ENCODE results near the gene HGD. TPM values are rescaled to one million over a fixed set of nuclear protein-coding genes. Genes with fewer than 3 reads are reported as not detected.

HGD gene
- 0.02 to 0.30 TPM in 2 of 3 replicates, not detected in the other for polyA plus RNA-seq
- polyA plus RNA-seq (2011; ENCODE audit: low read depth), result not detected
- polyA plus RNA-seq (2011; cell fraction: cytosol; rRNA removed), result not detected in 2 replicates
- 0.40 and 1.3 TPM in 2 replicates for polyA plus RNA-seq (2011; cell fraction: nucleus; rRNA removed)
- polyA plus RNA-seq (2012; ENCODE audit: low replicate concordance), result 0.93 TPM in 1 of 2 replicates, not detected in the other
- polyA minus RNA-seq, result 0.79 to 1.6 TPM in 2 of 3 replicates, not detected in the other
- not detected for polyA minus RNA-seq (2011; cell fraction: cytosol; rRNA and poly(A)+ RNA removed)
- 0.84 and 1.2 TPM in 2 replicates for polyA minus RNA-seq (2011; cell fraction: nucleus; rRNA and poly(A)+ RNA removed)

- Histone ChIP-seq H3K27me3 (ENCODE audit: control insufficient read depth, extremely low read depth, insufficient read depth, low read length) (no peaks in the 10 kb centered on the region), H3K79me2 (ENCODE audit: control insufficient read depth, insufficient read depth, low read length) (no peaks in the 10 kb centered on the region), H4K20me1 (ENCODE audit: control insufficient read depth, extremely low read depth, insufficient read depth, low read length) (no peaks in the 10 kb centered on the region), H2AFZ (ENCODE audit: control insufficient read depth, low read length) (no peak within 1 kb of the TSS), H3K9me3 (ENCODE audit: control insufficient read depth, low read depth, low read length) (no peaks in the 10 kb centered on the region), H3K9ac (ENCODE audit: control insufficient read depth, extremely low read depth, insufficient read depth, low read length) (no peak within 1 kb of the TSS), H3K36me3 (ENCODE audit: control insufficient read depth in 2 of 2, extremely low read depth in 1 of 2, insufficient read depth in 2 of 2, low read length in 2 of 2) (no peaks in the 10 kb centered on the region), H3K4me1 (ENCODE audit: control insufficient read depth, extremely low read depth, insufficient read depth, low read length) (peaks cover 9% of the 10 kb centered on the region), H3K27ac (ENCODE audit: control insufficient read depth, insufficient read depth, low read length) (no peak within 1 kb of the TSS), H3K9me1 (ENCODE audit: control insufficient read depth, extremely low read depth, insufficient read depth, low read length) (no peaks in the 10 kb centered on the region), H3K4me2 (ENCODE audit: control insufficient read depth, extremely low read depth, insufficient read depth, low read depth, low read length) (no peak within 1 kb of the TSS), H3K4me3 (ENCODE audit: control insufficient read depth in 2 of 3, extremely low read depth in 1 of 3, insufficient read depth in 2 of 3, low read depth in 1 of 3, low read length in 3 of 3) (no peak within 1 kb of the TSS)
- TF ChIP-seq CTCF (optimal IDR thresholded peaks at IDR 0.05 in 1 of 3, IDR thresholded peaks at IDR 0.05 in 1 of 3, conservative IDR thresholded peaks at IDR 0.05 in 1 of 3; ENCODE audit: extremely low read depth in 1 of 3, insufficient read depth in 2 of 3, low read length in 3 of 3) (no peak), EZH2 (IDR thresholded peaks at IDR 0.05; ENCODE audit: low read length) (no peak)
- FAIRE-seq (no peak), DNase-seq (ENCODE audit: low read depth, low spot score) (no peak)
- dilution Hi-C loops (cut with MboI; ENCODE audit: extremely low pct_ligation_motif_present, low sequenced_read_pairs), result no loop called here
These were observed at the start of gene HGD for GRCh38 chr3:120682095-120682681. Gene HGD (minus strand): TSS chr3:120682239. CDS start chr3:120682111, 128 bp downstream.

- Histone ChIP-seq H3K4me3 (ENCODE audit: control insufficient read depth in 2 of 3, extremely low read depth in 1 of 3, insufficient read depth in 2 of 3, low read depth in 1 of 3, low read length in 3 of 3) (no peak overlapping the region), H4K20me1 (ENCODE audit: control insufficient read depth, extremely low read depth, insufficient read depth, low read length) (no peaks in the 10 kb centered on the region), H3K9me1 (ENCODE audit: control insufficient read depth, extremely low read depth, insufficient read depth, low read length) (no peaks in the 10 kb centered on the region), H3K27ac (ENCODE audit: control insufficient read depth, insufficient read depth, low read length) (no peak overlapping the region), H3K9me3 (ENCODE audit: control insufficient read depth, low read depth, low read length) (no peaks in the 10 kb centered on the region), H3K36me3 (ENCODE audit: control insufficient read depth in 2 of 2, extremely low read depth in 1 of 2, insufficient read depth in 2 of 2, low read length in 2 of 2) (no peaks in the 10 kb centered on the region), H2AFZ (ENCODE audit: control insufficient read depth, low read length) (no peak overlapping the region), H3K4me2 (ENCODE audit: control insufficient read depth, extremely low read depth, insufficient read depth, low read depth, low read length) (no peak overlapping the region), H3K4me1 (ENCODE audit: control insufficient read depth, extremely low read depth, insufficient read depth, low read length) (no peaks in the 10 kb centered on the region), H3K27me3 (ENCODE audit: control insufficient read depth, extremely low read depth, insufficient read depth, low read length) (no peaks in the 10 kb centered on the region), H3K79me2 (ENCODE audit: control insufficient read depth, insufficient read depth, low read length) (no peaks in the 10 kb centered on the region), H3K9ac (ENCODE audit: control insufficient read depth, extremely low read depth, insufficient read depth, low read length) (no peak overlapping the region)
- dilution Hi-C loops (cut with MboI; ENCODE audit: extremely low pct_ligation_motif_present, low sequenced_read_pairs), result no loop called here
- TF ChIP-seq CTCF (optimal IDR thresholded peaks at IDR 0.05 in 1 of 3, IDR thresholded peaks at IDR 0.05 in 1 of 3, conservative IDR thresholded peaks at IDR 0.05 in 1 of 3; ENCODE audit: extremely low read depth in 1 of 3, insufficient read depth in 2 of 3, low read length in 3 of 3) (no peak), EZH2 (IDR thresholded peaks at IDR 0.05; ENCODE audit: low read length) (no peak)
- DNase-seq (ENCODE audit: low read depth, low spot score), result no peak
- no peak for FAIRE-seq
These were observed 48.8 kb upstream of the HGD start for GRCh38 chr3:120730576-120731542.
